CD14-positive monocyte (primary cell): ENCODE results near the gene ABHD10. TPM values are rescaled to one million over a fixed set of nuclear protein-coding genes. Genes with fewer than 3 reads are reported as not detected.

Experiments used
- DNase-seq, 3 donors: peaks; one replicate each; pipeline ENCODE4 v3.0.0-alpha.2; 2011 to 2022
- H2AFZ ChIP-seq: 2 replicates; pipeline ENCODE4 v1.6.0; 2012; ENCODE audit warnings: mild to moderate bottlenecking, low read depth, low read length, inconsistent platforms; ENCODE audit not compliant: insufficient read depth, poor library complexity, severe bottlenecking
- H3K27ac ChIP-seq, 2 donors: 1 replicate in 1 of 2; 2 replicates in 1 of 2; pipeline ENCODE4 v1.5.1; 2012 to 2013; ENCODE audit warnings: low read length in 2 of 2, control low read depth in 1 of 2, inconsistent platforms in 1 of 2, low read depth in 1 of 2, mild to moderate bottlenecking in 1 of 2
- H3K27me3 ChIP-seq, 2 donors: one replicate each; pipeline versions ENCODE4 v1.6.0 to v1.6.1; 2011 to 2013; ENCODE audit warnings: low read length in 2 of 2; ENCODE audit not compliant: control insufficient read depth in 2 of 2, insufficient read depth in 2 of 2
- H3K36me3 ChIP-seq, 2 donors: replicated peaks in 1 of 2; 1 replicate in 1 of 2; 2 replicates in 1 of 2; pipeline versions ENCODE4 v1.5.1 to v1.6.1; 2012 to 2013; ENCODE audit warnings: low read length in 2 of 2, control low read depth in 1 of 2, inconsistent platforms in 1 of 2, mild to moderate bottlenecking in 1 of 2; ENCODE audit not compliant: insufficient read depth in 2 of 2, control insufficient read depth in 1 of 2
- H3K4me1 ChIP-seq, 2 donors: 1 replicate in 1 of 2; 2 replicates in 1 of 2; pipeline versions ENCODE4 v1.5.1 to v1.6.1; 2012 to 2013; ENCODE audit warnings: low read length in 2 of 2, control low read depth in 1 of 2, inconsistent platforms in 1 of 2, mild to moderate bottlenecking in 1 of 2, moderate library complexity in 1 of 2; ENCODE audit not compliant: insufficient read depth in 2 of 2, control insufficient read depth in 1 of 2
- H3K4me2 ChIP-seq: replicated peaks from 2 replicates; pipeline ENCODE3; 2012; ENCODE audit warnings: low read length, moderate library complexity, mild to moderate bottlenecking; ENCODE audit not compliant: poor library complexity, severe bottlenecking; ENCODE audit errors: extremely low read depth
- H3K4me3 ChIP-seq, 3 experiments: fragments of 200-600 bp in 1 of 3; sonication (generic) in 1 of 3; replicated peaks in 1 of 3; 1 replicate in 2 of 3; 2 replicates in 1 of 3; pipeline ENCODE4 v1.5.1; 2011 to 2013; ENCODE audit warnings: low read length in 3 of 3, mild to moderate bottlenecking in 3 of 3, control low read depth in 2 of 3, low read depth in 2 of 3, inconsistent platforms in 1 of 3, moderate library complexity in 1 of 3
- H3K79me2 ChIP-seq: 2 replicates; pipeline ENCODE4 v1.6.0; 2012; ENCODE audit warnings: mild to moderate bottlenecking, control low read depth, inconsistent platforms, low read length, moderate library complexity; ENCODE audit not compliant: insufficient read depth
- H3K9ac ChIP-seq: 2 replicates; pipeline ENCODE4 v1.6.0; 2017; ENCODE audit warnings: low read length, mild to moderate bottlenecking; ENCODE audit not compliant: insufficient read depth, poor library complexity, severe bottlenecking
- H3K9me3 ChIP-seq, 2 donors: replicated peaks in 1 of 2; 1 replicate in 1 of 2; 2 replicates in 1 of 2; pipeline versions ENCODE4 v1.5.1 to v1.6.1; 2012 to 2013; ENCODE audit warnings: low read length in 2 of 2, control low read depth in 1 of 2; ENCODE audit not compliant: control insufficient read depth in 1 of 2, insufficient read depth in 1 of 2
- H4K20me1 ChIP-seq: 2 replicates; pipeline ENCODE4 v1.6.0; 2012; ENCODE audit warnings: mild to moderate bottlenecking, low read length, control low read depth, moderate library complexity; ENCODE audit not compliant: insufficient read depth
- H3K27ac Mint-ChIP-seq, 7 donors: one replicate each; pipeline ENCODE4 v1.8.0; 2020; ENCODE audit warnings: mild to moderate bottlenecking in 7 of 7, mixed read lengths in 7 of 7, moderate library complexity in 6 of 7, inconsistent platforms in 2 of 7
- H3K27me3 Mint-ChIP-seq, 3 donors: one replicate each; pipeline ENCODE4 v1.8.0; 2021 to 2022; ENCODE audit warnings: low read depth in 3 of 3, mild to moderate bottlenecking in 3 of 3, mixed read lengths in 3 of 3, moderate library complexity in 3 of 3, inconsistent platforms in 1 of 3
- H3K36me3 Mint-ChIP-seq, 2 donors: one replicate each; pipeline ENCODE4 v1.8.0; 2020; ENCODE audit warnings: mixed read lengths in 2 of 2, inconsistent platforms in 1 of 2, mild to moderate bottlenecking in 1 of 2
- H3K4me1 Mint-ChIP-seq: one replicate; pipeline ENCODE4 v1.8.0; 2020; ENCODE audit warnings: mild to moderate bottlenecking, mixed read lengths
- H3K4me3 Mint-ChIP-seq, 2 donors: one replicate each; pipeline ENCODE4 v1.8.0; 2020; ENCODE audit warnings: mild to moderate bottlenecking in 2 of 2, mixed read lengths in 2 of 2, moderate library complexity in 1 of 2
- H3K9me3 Mint-ChIP-seq, 7 donors: one replicate each; pipeline ENCODE4 v1.8.0; 2020 to 2022; ENCODE audit warnings: mixed read lengths in 7 of 7, mild to moderate bottlenecking in 6 of 7, moderate library complexity in 6 of 7, inconsistent platforms in 2 of 7
- WGBS: methylation state at CpG from one replicate; pipeline ENCODE4 v1.1.5; 2013; ENCODE audit warnings: missing lambda C conversion rate; ENCODE audit not compliant: insufficient coverage; 5-methylcytosine and 5-hydroxymethylcytosine counted together
- intact Hi-C, 2 donors: fragments of 100-400 bp; cut with micrococcal nuclease; formaldehyde crosslinking; loops; one replicate each; pipeline versions ENCODE4 v1.15.0 to v1.15.1; 2023
- polyA plus RNA-seq, 3 donors: library from polyadenylated mRNA; depleted of rRNA in 1 of 3; unstranded in 2 of 3; stranded (reverse) in 1 of 3; fragments of 300-500 nt in 2 of 3; fragments of >200 nt in 1 of 3; fragmentation: Illumina TruSeq in 2 of 3; gene quantifications; 1 replicate in 2 of 3; 2 replicates in 1 of 3; pipeline ENCODE4 v1.2.3, GENCODE V29; 2012 to 2021
- TF ChIP-seq, protein P1 (sequence below): fragments of 200-600 bp; IDR thresholded peaks from one replicate; pipeline ENCODE4 v1.8.0; 2022; ENCODE audit warnings: antibody characterized with exemption, mild to moderate bottlenecking

ABHD10 gene
- polyA plus RNA-seq, 3 donors = 15.2 to 22.3 (median 17.0) TPM

DNA sequence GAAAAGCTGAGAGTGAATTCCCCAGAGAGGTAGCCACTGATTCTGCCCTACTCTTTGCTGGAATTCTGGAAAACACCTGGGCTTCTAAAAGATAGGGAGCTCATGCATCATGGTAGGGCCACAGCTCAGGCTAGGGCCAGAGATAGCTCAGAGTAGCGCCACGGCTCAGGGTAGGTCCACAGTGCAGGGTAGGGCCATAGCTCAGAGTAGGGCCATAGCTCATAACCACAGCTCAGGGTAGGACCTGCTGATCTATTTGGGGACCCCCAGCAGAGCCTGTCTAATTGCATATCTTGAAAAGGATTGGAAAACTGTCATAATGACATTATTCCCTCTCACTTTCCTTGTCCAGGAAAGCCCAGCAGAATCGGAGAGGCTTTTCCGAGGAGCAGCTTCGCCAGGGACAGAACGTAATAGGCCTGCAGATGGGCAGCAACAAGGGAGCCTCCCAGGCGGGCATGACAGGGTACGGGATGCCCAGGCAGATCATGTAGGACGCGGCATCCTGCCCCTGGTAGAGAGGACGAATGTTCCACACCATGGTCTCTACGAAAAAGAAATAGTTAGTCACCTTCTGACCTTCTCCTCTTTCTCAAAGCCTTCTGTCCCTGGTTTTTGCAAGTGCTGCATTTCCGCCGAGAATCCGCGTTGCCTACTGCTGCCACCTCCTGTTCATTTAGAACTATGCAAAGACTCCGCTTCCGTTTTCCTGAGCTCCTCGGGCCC lies 34.4 kb downstream of the ABHD10 start:
- Histone ChIP-seq H2AFZ (peak overlapping the region; percentile 55), H3K4me1 (peaks cover 8 to 11% of the 10 kb centered on the region in 2 donors), H3K27ac (no peak overlapping the region), H3K9me3 (no peaks in the 10 kb centered on the region), H3K9ac (no peak overlapping the region), H3K27me3 (no peaks in the 10 kb centered on the region), H3K79me2 (no peaks in the 10 kb centered on the region), H3K4me2 (peak overlapping the region; percentile 14), H3K4me3 (no peak overlapping the region), H4K20me1 (no peaks in the 10 kb centered on the region), H3K36me3 (no peaks in the 10 kb centered on the region)
- Mint-ChIP-seq H3K27ac (no peak overlapping the region), H3K4me3 (no peak overlapping the region), H3K27me3 (peaks cover 0 to 3% (median 0%) of the 10 kb centered on the region in 3 donors), H3K4me1 (peaks cover 13% of the 10 kb centered on the region), H3K36me3 (no peaks in the 10 kb centered on the region), H3K9me3 (peaks cover 0 to 4% (median 0%) of the 10 kb centered on the region in 7 donors)
- WGBS = 53% methylated on average over 14 of the region's 19 CpGs
- intact Hi-C loops = no loop called here
- TF ChIP-seq, protein P1, sequence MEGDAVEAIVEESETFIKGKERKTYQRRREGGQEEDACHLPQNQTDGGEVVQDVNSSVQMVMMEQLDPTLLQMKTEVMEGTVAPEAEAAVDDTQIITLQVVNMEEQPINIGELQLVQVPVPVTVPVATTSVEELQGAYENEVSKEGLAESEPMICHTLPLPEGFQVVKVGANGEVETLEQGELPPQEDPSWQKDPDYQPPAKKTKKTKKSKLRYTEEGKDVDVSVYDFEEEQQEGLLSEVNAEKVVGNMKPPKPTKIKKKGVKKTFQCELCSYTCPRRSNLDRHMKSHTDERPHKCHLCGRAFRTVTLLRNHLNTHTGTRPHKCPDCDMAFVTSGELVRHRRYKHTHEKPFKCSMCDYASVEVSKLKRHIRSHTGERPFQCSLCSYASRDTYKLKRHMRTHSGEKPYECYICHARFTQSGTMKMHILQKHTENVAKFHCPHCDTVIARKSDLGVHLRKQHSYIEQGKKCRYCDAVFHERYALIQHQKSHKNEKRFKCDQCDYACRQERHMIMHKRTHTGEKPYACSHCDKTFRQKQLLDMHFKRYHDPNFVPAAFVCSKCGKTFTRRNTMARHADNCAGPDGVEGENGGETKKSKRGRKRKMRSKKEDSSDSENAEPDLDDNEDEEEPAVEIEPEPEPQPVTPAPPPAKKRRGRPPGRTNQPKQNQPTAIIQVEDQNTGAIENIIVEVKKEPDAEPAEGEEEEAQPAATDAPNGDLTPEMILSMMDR = peak; percentile 72
- DNase-seq = peak; percentile 32 to 49 (median 49)

GRCh38 chr3:112013784-112014143 lies 34.9 kb downstream of the ABHD10 start:
- no peak overlapping the region for H3K9ac ChIP-seq
- TF ChIP-seq, protein P1 = no peak
- peaks cover 13% of the 10 kb centered on the region for H3K4me1 Mint-ChIP-seq
- no peaks in the 10 kb centered on the region for H3K79me2 ChIP-seq
- peak overlapping the region; percentile 55 for H2AFZ ChIP-seq
- intact Hi-C loops = no loop called here
- no peak overlapping the region for H3K27ac Mint-ChIP-seq
- no peak overlapping the region for H3K27ac ChIP-seq
- H3K36me3 ChIP-seq = no peaks in the 10 kb centered on the region
- no peaks in the 10 kb centered on the region for H3K27me3 ChIP-seq
- WGBS = 100% methylated on average over 1 of the region's 5 CpGs
- no peaks in the 10 kb centered on the region for H3K36me3 Mint-ChIP-seq
- H4K20me1 ChIP-seq = no peaks in the 10 kb centered on the region
- DNase-seq = no peak
- peaks cover 8 to 11% of the 10 kb centered on the region in 2 donors for H3K4me1 ChIP-seq
- H3K4me2 ChIP-seq = peak overlapping the region; percentile 14
- H3K9me3 Mint-ChIP-seq = peaks cover 0 to 5% (median 0%) of the 10 kb centered on the region in 7 donors
- H3K27me3 Mint-ChIP-seq = peaks cover 0 to 3% (median 0%) of the 10 kb centered on the region in 3 donors
- no peak overlapping the region for H3K4me3 ChIP-seq
- H3K4me3 Mint-ChIP-seq = peak overlapping the region in 1 of 2 donors; percentile 28
- H3K9me3 ChIP-seq = no peaks in the 10 kb centered on the region
